ENCODE data around the gene MSH5.

The MSH5 gene

DNA sequence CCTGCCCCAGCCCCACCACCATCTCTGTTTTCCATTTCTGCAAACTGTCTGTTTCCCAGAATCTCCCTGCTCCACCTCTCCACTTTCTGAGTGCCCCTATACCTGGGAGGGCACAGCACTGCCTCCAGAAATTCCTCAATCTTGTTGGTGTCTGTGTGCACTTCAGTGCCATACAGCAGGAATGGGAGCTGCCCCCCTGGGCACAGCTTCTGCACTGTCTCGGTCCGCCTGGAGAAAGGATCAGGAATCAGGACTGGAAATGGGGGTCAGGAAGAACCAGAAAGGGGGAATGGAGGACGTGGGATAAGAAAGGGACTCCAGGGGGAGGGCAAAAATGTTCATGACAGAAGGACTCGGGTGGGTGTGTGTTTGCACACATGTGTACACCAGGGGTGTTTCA is 6.1 kb upstream of the MSH5 start:
- DNase-seq (ENCODE audit: low spot score), result no peak
- TF ChIP-seq, protein P1, sequence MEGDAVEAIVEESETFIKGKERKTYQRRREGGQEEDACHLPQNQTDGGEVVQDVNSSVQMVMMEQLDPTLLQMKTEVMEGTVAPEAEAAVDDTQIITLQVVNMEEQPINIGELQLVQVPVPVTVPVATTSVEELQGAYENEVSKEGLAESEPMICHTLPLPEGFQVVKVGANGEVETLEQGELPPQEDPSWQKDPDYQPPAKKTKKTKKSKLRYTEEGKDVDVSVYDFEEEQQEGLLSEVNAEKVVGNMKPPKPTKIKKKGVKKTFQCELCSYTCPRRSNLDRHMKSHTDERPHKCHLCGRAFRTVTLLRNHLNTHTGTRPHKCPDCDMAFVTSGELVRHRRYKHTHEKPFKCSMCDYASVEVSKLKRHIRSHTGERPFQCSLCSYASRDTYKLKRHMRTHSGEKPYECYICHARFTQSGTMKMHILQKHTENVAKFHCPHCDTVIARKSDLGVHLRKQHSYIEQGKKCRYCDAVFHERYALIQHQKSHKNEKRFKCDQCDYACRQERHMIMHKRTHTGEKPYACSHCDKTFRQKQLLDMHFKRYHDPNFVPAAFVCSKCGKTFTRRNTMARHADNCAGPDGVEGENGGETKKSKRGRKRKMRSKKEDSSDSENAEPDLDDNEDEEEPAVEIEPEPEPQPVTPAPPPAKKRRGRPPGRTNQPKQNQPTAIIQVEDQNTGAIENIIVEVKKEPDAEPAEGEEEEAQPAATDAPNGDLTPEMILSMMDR (IDR thresholded peaks at IDR 0.05; ENCODE audit: extremely low read depth, missing control alignments), result no peak

DNA sequence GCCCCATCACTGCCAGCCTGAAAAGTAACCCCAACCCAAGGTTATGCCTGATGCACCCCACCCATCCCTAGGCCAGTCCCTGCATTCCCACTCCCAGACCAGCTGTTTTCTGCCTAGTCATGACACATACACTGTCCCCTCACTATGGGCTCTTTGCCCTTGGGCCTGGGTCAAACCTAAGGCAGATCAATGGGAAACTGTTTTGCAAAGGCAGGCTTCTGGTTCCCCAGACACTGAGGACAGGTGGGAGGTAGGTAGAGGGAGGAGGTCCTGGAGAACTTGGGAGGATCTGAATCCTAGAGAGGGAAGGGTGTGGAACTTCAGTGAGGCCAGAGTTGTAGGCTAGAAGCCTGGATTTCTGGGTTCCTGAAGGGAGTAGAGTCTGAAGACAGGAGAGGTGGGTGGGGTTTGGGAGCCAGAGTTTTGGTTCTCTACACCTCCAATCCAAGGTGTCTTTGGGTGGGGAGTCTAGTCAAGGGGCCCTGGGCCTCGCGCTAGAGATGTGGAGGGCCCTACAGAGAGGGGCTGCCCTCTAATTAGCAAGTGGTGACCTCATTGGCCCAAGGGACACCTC is 5.5 kb upstream of the MSH5 start:
- TF ChIP-seq, protein P1 (IDR thresholded peaks at IDR 0.05; ENCODE audit: extremely low read depth, missing control alignments), result no peak
- no peak for DNase-seq (ENCODE audit: low spot score)

DNA sequence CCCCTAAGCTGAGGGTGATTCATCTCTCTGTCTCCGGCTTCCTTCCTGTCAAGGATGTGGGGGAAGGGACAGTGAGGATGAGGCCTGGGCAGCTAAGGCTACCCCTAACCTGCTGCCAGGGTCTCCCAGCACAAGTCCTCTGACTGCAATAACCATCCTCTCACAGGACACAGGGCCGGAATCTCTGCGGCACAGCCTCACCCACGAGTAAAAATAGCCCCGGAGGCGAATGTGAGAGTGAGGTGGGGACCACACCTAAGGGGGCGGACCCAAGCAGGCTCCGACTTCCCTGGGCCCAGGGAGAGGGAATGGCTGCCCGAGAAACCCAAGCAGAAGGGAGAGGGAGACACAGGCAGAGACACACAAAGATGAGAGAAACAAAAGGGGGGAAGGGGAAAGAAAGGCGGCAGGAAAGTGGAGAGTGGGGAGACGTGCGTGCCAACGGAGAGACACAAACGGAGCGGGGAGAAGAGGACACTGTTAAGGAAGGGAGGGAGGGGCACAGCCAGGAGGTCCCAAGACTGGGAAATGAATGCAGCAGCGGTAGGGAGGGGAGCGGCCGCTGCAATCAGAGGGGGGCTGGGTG is 4.9 kb upstream of the MSH5 start:
- TF ChIP-seq, protein P1 (IDR thresholded peaks at IDR 0.05; ENCODE audit: extremely low read depth, missing control alignments), result no peak
- DNase-seq (ENCODE audit: low spot score), result peak; percentile 86

DNA sequence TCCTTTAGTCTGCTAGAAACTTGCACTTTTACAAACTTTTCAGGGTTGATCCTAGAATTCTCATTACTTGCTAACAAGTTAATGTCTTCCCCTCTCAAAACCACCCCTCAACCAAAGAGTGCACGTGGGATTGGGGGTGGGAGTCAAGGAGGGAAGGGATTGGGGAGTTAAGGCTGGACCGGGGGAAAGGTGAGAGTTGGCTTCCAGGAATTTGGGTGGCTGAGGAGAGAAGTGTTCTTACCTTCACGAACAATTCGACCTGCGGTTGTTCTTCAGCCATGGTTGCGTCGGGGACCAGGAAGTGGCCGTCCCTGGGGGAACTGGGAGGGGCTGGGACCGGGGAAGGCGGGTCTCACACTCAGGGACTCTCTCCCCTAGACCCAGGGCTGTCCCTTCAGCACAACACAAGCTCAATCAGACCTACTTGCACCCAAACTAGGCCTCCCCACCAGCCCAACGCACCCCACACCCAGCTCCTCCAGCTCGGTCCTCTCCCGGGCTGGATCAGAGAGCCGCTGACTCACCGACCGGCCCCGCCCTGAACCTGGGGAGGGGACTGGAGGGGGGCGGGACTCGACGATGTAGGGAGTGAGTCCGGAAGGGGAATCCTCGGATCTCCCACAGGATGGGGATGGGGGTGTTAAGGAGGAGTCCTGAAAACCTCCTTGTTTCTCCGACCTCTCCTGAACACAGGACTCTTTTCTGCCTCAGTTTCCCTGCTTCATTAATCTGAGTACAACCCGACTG is 3.6 kb upstream of the MSH5 start, which contains the start of gene CLIC1:
Gene CLIC1 (minus strand): TSS at position 510 of the 747 bp plus-strand sequence. CDS start 230 bp downstream, at position 280.
- DNase-seq (ENCODE audit: low spot score), result peak; percentile 84
- TF ChIP-seq, protein P1 (IDR thresholded peaks at IDR 0.05; ENCODE audit: extremely low read depth, missing control alignments), result no peak

DNA sequence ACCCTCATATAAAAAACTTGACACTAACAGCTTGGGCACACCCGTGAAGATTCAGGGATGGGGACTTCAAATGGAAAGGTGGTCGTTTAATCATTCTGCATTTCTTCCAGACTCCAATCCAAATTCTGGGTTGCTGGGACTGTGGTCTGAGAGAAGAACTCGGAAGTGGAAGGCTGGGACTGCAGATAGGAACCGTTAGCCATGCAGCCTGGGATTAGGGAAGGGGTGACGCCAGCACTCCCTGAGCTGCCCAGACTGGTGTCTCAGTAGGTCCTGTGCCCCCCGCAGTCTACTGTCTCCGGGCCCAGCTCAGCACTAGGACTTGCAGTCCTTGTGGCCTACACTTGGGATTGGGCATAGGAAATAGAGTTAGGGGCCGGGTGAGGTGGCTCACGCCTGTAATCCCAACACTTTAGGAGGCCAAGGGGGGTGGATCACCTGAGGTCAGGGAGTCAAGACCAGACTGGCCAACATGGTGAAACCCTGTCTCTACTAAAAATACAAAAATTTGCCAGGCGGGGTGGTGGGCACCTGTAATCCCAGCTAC is 3.0 kb upstream of the MSH5 start:
- DNase-seq (ENCODE audit: low spot score), result no peak
- TF ChIP-seq, protein P1 (IDR thresholded peaks at IDR 0.05; ENCODE audit: extremely low read depth, missing control alignments), result no peak

DNA sequence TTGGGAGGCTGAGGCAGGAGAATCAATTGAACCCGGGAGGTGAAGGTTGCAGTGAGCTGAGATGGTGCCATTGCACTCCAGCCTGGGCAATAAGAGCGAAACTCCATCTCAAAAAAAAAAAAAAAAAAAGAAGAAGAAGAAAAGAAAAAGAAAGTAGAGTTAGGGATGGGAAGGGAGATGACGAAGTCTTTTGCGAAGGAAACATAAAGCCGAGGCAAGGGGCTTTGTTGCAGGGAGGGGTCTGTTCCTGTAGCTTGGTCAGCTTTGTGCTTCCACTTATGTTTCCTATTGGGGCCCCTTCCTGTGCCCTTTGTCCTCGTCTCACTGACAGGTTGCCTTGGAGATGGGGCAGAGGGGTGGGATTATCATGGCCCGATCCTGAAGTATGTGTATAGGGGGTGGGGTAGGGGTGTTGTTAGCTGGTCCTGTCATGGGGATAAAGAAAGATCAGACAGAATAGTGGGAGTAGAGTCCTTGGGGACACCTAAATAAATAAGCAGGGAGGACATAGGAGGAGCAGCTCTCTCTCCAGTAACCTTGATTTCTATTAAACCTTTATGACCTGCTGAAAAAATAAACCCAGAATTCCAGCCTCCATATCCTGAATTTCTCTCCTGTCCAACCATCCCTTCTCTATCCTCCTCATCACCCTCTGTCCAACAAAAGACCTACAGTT is 2.4 kb upstream of the MSH5 start:
- TF ChIP-seq, protein P1 (IDR thresholded peaks at IDR 0.05; ENCODE audit: extremely low read depth, missing control alignments), result no peak
- no peak for DNase-seq (ENCODE audit: low spot score)

Data from GM20000 (cell line).